Measurements from ENCODE around the gene CEP152. TPM values are rescaled to one million over a fixed set of nuclear protein-coding genes. Genes with fewer than 3 reads are reported as not detected.

CEP152 gene
- total and polyA plus RNA-seq, 9 of the 15 experiments (the other 6 are each of a cell fraction or from before 2014, with no cell fraction given), result 9.9 to 43.0 (median 23.6) TPM

DNA sequence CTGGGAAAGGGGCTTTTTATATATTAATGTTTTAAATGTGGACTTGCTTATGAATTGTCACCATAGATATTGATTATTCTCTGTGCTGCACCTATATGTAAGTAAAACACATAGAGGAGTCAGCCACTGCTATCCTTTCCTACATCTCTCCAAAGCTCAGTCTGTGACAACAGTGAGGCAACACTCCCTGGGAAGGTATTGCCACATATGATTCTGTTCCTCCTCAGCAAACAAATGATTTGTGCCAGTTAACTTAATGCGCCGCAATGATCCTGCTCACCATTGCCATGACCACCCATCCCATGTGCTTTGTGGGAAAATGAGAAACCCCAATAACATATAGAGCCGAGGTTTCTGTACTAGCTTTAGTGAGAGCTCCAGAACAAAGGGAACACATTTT, 90.2 kb downstream of the CEP152 start:
- H3K36me3 ChIP-seq (ENCODE audit: control insufficient read depth, insufficient read depth, low read length), result peaks cover 5% of the 10 kb centered on the region; the same call in 2 of the 3 replicates
- ATAC-seq (no peak), DNase-seq (ENCODE audit: extremely low read depth in 1 of 4, low spot score in 3 of 4) (no peak), FAIRE-seq (no peak)
- in situ Hi-C loops (cut with MboI), result no loop called here
- POLR2A ChIA-PET, result interaction anchor here (0.7 kb wide), 1 partner anchor 49 kb away, joined by 3 read pairs; no protein-coding TSS in a partner anchor
- CTCF ChIA-PET (ENCODE audit: low intra/inter-chr PET ratio), result no interaction called here
- H3K9ac ChIP-seq (ENCODE audit: insufficient read depth in 1 of 2, low read depth in 2 of 2, low read length in 2 of 2), result no peak overlapping the region
- H2AFZ ChIP-seq (ENCODE audit: low read depth, low read length), result no peak overlapping the region
- 91% methylated on average over 3 of the region's 3 CpGs for WGBS (ENCODE audit: insufficient coverage, low coverage, missing lambda C conversion rate)
- no peaks in the 10 kb centered on the region for H3K9me3 ChIP-seq (replicated peaks; ENCODE audit: control insufficient read depth, insufficient read depth, low read depth, low read length)
- H3K79me2 ChIP-seq (ENCODE audit: control insufficient read depth, insufficient read depth, low read length), result no peaks in the 10 kb centered on the region
- H3K4me1 ChIP-seq (replicated peaks in 1 of 2; ENCODE audit: control insufficient read depth in 2 of 2, insufficient read depth in 2 of 2, low read length in 2 of 2), result peaks cover 0 to 57% of the 10 kb centered on the region in 2 experiments; a peak in 3 of 5 replicates
- no peaks in the 10 kb centered on the region for H4K20me1 ChIP-seq (replicated peaks; ENCODE audit: control insufficient read depth, insufficient read depth, low read length)
- TF ChIP-seq CREB5 (CRISPR knock-in tag; IDR thresholded peaks at IDR 0.05) (no peak), NCOA2 (IDR thresholded peaks at IDR 0.05; ENCODE audit: partially characterized antibody in 2 of 2) (peak in 1 of 2 experiments; percentile 15), CEBPB (tag; IDR thresholded peaks at IDR 0.05) (peak; percentile 68), CEBPG (CRISPR knock-in tag; IDR thresholded peaks at IDR 0.05) (no peak), CEBPG (tag; conservative IDR thresholded peaks at IDR 0.05 in 1 of 2, IDR thresholded peaks at IDR 0.05 in 1 of 2) (0 out of 4 replicates have a peak, but pooled peaks have one; percentile 17 to 54)
- intact Hi-C loops (cut with micrococcal nuclease), result no loop called here
- no TSS peak for BruUV-seq (replicated peaks)
- H3K27me3 ChIP-seq (ENCODE audit: control insufficient read depth in 2 of 2, insufficient read depth in 2 of 2, low read length in 2 of 2), result no peaks in the 10 kb centered on the region
- no peak overlapping the region for H3K27ac ChIP-seq (ENCODE audit: extremely low read depth, low read depth, low read length)
- no peaks in the 10 kb centered on the region for H3K9me1 ChIP-seq (ENCODE audit: control insufficient read depth, insufficient read depth, low read length)
- no peak overlapping the region for H3K4me2 ChIP-seq (ENCODE audit: insufficient read depth, low read length)
- H3K4me3 ChIP-seq, result no peak overlapping the region
